A549 (cell line): ENCODE data around the gene OR2AT4. TPM values are rescaled to one million over a fixed set of nuclear protein-coding genes. Genes with fewer than 3 reads are reported as not detected.

Source experiments
- ATAC-seq, 2 experiments: fragments of 200-7000 bp in 1 of 2; fragments of >200 bp in 1 of 2; cut with Nextera tagmentation in 1 of 2; cut with Tn5 transposase in 1 of 2; 3 replicates each; pipeline versions ENCODE4 v1.8.0 to v1.9.1; 2018 to 2020; ENCODE audit warnings: mild to moderate bottlenecking in 1 of 2, moderate library complexity in 1 of 2
- CTCF ChIA-PET: fragments of 300-600 bp; sonication (Branson Sonifier 250); formaldehyde crosslinking; extraction: SDS; loops from one replicate; lab custom pipeline; 2021; ENCODE audit warnings: antibody characterized with exemption, inconsistent platforms; lab: Yijun Ruan, JAX
- POLR2A ChIA-PET: fragments of 350-600 bp; formaldehyde crosslinking; extraction: SDS; loops from one replicate; lab custom pipeline; 2021; ENCODE audit warnings: antibody characterized with exemption, inconsistent platforms; lab: Yijun Ruan, JAX
- DNase-seq, 2 experiments: peaks; one replicate each; pipeline versions ENCODE4 v3.0.0 to v3.0.0-alpha.2; 2011 to 2016; ENCODE audit warnings: low read depth in 1 of 2, low spot score in 1 of 2
- FAIRE-seq: peaks from 2 replicates; lab custom pipeline; 2011; peaks lifted over from hg19 to GRCh38; lab: Jason Lieb, UNC
- H3K27ac ChIP-seq, 2 experiments: fragments of >200 bp; sonication (Bioruptor Twin); formaldehyde crosslinking; 3 replicates each; pipeline ENCODE4 v1.5.1; 2016 to 2017
- H3K4me1 ChIP-seq: fragments of >200 bp; sonication (Bioruptor Twin); formaldehyde crosslinking; 3 replicates; pipeline ENCODE4 v1.6.1; 2016
- H3K4me2 ChIP-seq: fragments of >200 bp; sonication (Bioruptor Twin); formaldehyde crosslinking; 3 replicates; pipeline ENCODE4 v1.6.1; 2016
- H3K4me3 ChIP-seq: fragments of >200 bp; sonication (Bioruptor Twin); formaldehyde crosslinking; 3 replicates; pipeline ENCODE4 v1.5.1; 2016
- H3K9me3 ChIP-seq: fragments of >200 bp; sonication (Bioruptor Twin); formaldehyde crosslinking; 3 replicates; pipeline ENCODE4 v1.6.1; 2016
- CBX2 ChIP-seq: fragments of 200-600 bp; sonication (generic); IDR thresholded peaks from 2 replicates; pipeline ENCODE4 v1.6.1; 2016; ENCODE audit warnings: low read depth, mild to moderate bottlenecking, borderline replicate concordance
- CEBPB ChIP-seq, 2 experiments: fragments of >200 bp in 1 of 2; sonication (Bioruptor Twin) in 1 of 2; formaldehyde crosslinking in 1 of 2; IDR thresholded peaks; 2 replicates each; pipeline ENCODE4 v1.6.1; 2012 to 2016
- EHF ChIP-seq: fragments of 250-450 bp; sonication (Bioruptor Pico); IDR thresholded peaks from 2 replicates; pipeline ENCODE4 v1.5.0; 2020; ENCODE audit warnings: mild to moderate bottlenecking
- FOXS1 ChIP-seq: fragments of 250-450 bp; sonication (Bioruptor Pico); IDR thresholded peaks from 2 replicates; pipeline ENCODE4 v1.5.0; 2020; ENCODE audit warnings: mild to moderate bottlenecking, moderate library complexity
- GATA3 ChIP-seq: IDR thresholded peaks from 2 replicates; pipeline ENCODE4 v1.6.1; 2012; ENCODE audit warnings: borderline replicate concordance
- HDAC2 ChIP-seq: fragments of 200-600 bp; sonication (generic); IDR thresholded peaks from 2 replicates; pipeline ENCODE4 v1.6.1; 2016
- HES2 ChIP-seq: fragments of >200 bp; sonication (Bioruptor Twin); formaldehyde crosslinking; IDR thresholded peaks from 2 replicates; pipeline ENCODE4 v1.6.1; 2016
- HMGXB4 ChIP-seq: fragments of 250-450 bp; sonication (Bioruptor Pico); IDR thresholded peaks from 2 replicates; pipeline ENCODE4 v1.5.0; 2021; ENCODE audit warnings: mild to moderate bottlenecking, moderate library complexity, borderline replicate concordance
- HOXB5 ChIP-seq: fragments of 250-450 bp; sonication (Bioruptor Pico); IDR thresholded peaks from 2 replicates; pipeline ENCODE4 v1.5.0; 2020; ENCODE audit warnings: mild to moderate bottlenecking, moderate library complexity
- MAX ChIP-seq: IDR thresholded peaks from 2 replicates; pipeline ENCODE4 v1.6.1; 2012
- NR3C1 ChIP-seq: fragments of >200 bp; sonication (Bioruptor Twin); formaldehyde crosslinking; IDR thresholded peaks from 3 replicates; pipeline ENCODE4 v1.6.1; 2017
- PHF8 ChIP-seq: fragments of 200-600 bp; sonication (generic); IDR thresholded peaks from 2 replicates; pipeline ENCODE4 v1.6.1; 2016; ENCODE audit warnings: low read depth, mild to moderate bottlenecking, antibody characterized with exemption, moderate library complexity, borderline replicate concordance
- POLR2A ChIP-seq: IDR thresholded peaks from 2 replicates; pipeline ENCODE4 v1.6.1; 2012; ENCODE audit warnings: mild to moderate bottlenecking, low read length
- RFX5 ChIP-seq: fragments of 450-650 bp; IDR thresholded peaks from 2 replicates; pipeline ENCODE4 v1.7.1; 2014; ENCODE audit warnings: antibody characterized with exemption, mild to moderate bottlenecking, moderate library complexity
- TFCP2L1 ChIP-seq: fragments of 250-450 bp; sonication (Bioruptor Pico); IDR thresholded peaks from 2 replicates; pipeline ENCODE4 v1.5.0; 2021; ENCODE audit warnings: mild to moderate bottlenecking
- TP53 ChIP-seq: fragments of 250-450 bp; sonication (Bioruptor Pico); IDR thresholded peaks from 2 replicates; pipeline ENCODE4 v1.5.0; 2021; ENCODE audit warnings: mild to moderate bottlenecking, moderate library complexity
- ZC3H11A ChIP-seq: fragments of 450-650 bp; IDR thresholded peaks from 2 replicates; pipeline ENCODE4 v1.6.1; 2014; ENCODE audit warnings: antibody characterized with exemption, mild to moderate bottlenecking
- ZSCAN20 ChIP-seq: fragments of 250-450 bp; sonication (Bioruptor Pico); IDR thresholded peaks from 2 replicates; pipeline ENCODE4 v1.8.0; 2022; ENCODE audit warnings: mild to moderate bottlenecking, moderate library complexity
- WGBS: methylation state at CpG from one replicate; pipeline ENCODE4 v1.1.6; 2017; ENCODE audit errors: missing lambda C conversion rate; 5-methylcytosine and 5-hydroxymethylcytosine counted together
- polyA minus RNA-seq: library from RNA; depleted of rRNA, polyadenylated mRNA; stranded (reverse); fragments of >200 nt; gene quantifications from 2 replicates; pipeline ENCODE4 v1.2.3, GENCODE V29; 2011; rRNA and poly(A)+ RNA removed
- polyA plus RNA-seq, 4 experiments: library from polyadenylated mRNA; depleted of rRNA in 3 of 4; stranded (reverse); fragments of >200 nt; fragmentation: RNase III in 1 of 4; extraction: RNeasy Plus Mini Kit Qiagen cat#74134 plus additional on column Dnase treatment in 1 of 4; gene quantifications; 2 replicates in 3 of 4; 3 replicates in 1 of 4; pipeline ENCODE4 v1.2.3, GENCODE V29; 2011 to 2017
- TF ChIP-seq, protein P1 (sequence below): fragments of 150-350 bp; IDR thresholded peaks from 2 replicates; pipeline ENCODE4 v1.6.1; 2014; ENCODE audit warnings: low read depth, mild to moderate bottlenecking, low read length
- TF ChIP-seq, protein P2 (sequence below): fragments of >200 bp; sonication (Bioruptor Twin); formaldehyde crosslinking; IDR thresholded peaks from 3 replicates; pipeline ENCODE4 v1.6.1; 2016
- TF ChIP-seq, protein P3 (sequence below): fragments of 450-650 bp; IDR thresholded peaks from 2 replicates; pipeline ENCODE4 v1.6.1; 2014; ENCODE audit warnings: antibody characterized with exemption

OR2AT4 gene
- polyA plus RNA-seq (2011; rRNA removed): 0.01 TPM in 1 of 2 replicates, not detected in the other
- polyA plus RNA-seq (2012; cell fraction: cytosol; rRNA removed): 0.03 TPM in 1 of 2 replicates, not detected in the other
- polyA plus RNA-seq (2012; cell fraction: nucleus; rRNA removed): 0.04 and 0.07 TPM in 2 replicates
- not detected in 3 replicates for polyA plus RNA-seq (2017; fragmentation: RNase III; extraction: RNeasy Plus Mini Kit Qiagen cat#74134 plus additional on column Dnase treatment)
- not detected in 2 replicates for polyA minus RNA-seq

DNA sequence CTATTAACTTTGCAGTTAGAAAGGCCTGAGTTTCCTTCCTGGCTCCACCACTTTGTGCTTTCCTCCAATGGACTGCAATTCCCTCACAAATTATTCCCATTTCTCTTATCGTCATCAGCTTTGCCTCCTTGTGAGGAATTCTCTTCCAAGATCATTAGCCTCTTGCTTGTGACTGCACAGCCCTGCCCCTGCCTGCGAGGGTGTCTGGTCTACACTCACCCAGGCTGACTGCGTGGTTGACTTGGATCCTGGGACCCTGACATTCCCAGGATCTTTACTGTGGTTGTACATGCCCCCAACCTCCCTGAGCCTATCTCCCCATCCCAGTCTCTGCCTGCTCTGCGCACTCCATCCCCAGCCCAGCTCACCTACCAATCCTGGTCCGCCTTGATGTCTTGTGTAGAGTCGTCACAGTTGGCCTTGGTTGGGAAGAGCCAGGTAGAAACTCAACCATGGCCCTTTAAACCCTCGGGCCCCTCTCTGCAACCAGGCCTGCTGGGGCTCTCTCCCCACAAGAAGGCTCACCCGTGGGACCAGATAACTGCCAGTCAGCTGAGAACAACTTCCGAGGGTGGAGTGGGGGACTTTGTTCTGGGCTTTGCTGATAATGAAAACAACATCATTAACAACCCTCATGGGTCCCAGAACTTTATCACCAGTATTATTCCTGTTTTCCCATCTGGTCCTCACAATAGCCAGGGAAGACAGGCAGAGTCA, at the start of gene OR2AT4:
Gene OR2AT4 (minus strand): TSS at position 421 of the 717 bp plus-strand sequence.
- FAIRE-seq: no peak
- TF ChIP-seq, protein P1, sequence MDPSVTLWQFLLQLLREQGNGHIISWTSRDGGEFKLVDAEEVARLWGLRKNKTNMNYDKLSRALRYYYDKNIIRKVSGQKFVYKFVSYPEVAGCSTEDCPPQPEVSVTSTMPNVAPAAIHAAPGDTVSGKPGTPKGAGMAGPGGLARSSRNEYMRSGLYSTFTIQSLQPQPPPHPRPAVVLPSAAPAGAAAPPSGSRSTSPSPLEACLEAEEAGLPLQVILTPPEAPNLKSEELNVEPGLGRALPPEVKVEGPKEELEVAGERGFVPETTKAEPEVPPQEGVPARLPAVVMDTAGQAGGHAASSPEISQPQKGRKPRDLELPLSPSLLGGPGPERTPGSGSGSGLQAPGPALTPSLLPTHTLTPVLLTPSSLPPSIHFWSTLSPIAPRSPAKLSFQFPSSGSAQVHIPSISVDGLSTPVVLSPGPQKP: no peak
- TF ChIP-seq MAX (no peak), EHF (CRISPR knock-in tag) (no peak), TP53 (CRISPR knock-in tag) (no peak), ZC3H11A (no peak), RFX5 (no peak), TFCP2L1 (CRISPR knock-in tag) (no peak), POLR2A (no peak), HMGXB4 (no peak), HES2 (no peak)
- WGBS: 76% methylated on average over 9 of the region's 9 CpGs
- Histone ChIP-seq H3K4me3 (no peak within 1 kb of the TSS), H3K4me1 (peaks cover 16% of the 10 kb centered on the region), H3K27ac (no peak within 1 kb of the TSS), H3K9me3 (peaks cover 4% of the 10 kb centered on the region; the same call in 2 of the 3 replicates), H3K4me2 (no peak within 1 kb of the TSS)
- ChIA-PET POLR2A (no interaction called here), CTCF (interaction anchor here (1.3 to 1.5 kb wide), 3 partner anchors 18 to 145 kb away, joined by 3 to 4 read pairs (median 4); no protein-coding TSS in a partner anchor)
- DNase-seq: no peak
- ATAC-seq: no peak

GRCh38 chr11:75145972-75146519, 49.4 kb upstream of the OR2AT4 start:
- Histone ChIP-seq H3K27ac (no peak overlapping the region), H3K9me3 (no peaks in the 10 kb centered on the region), H3K4me2 (no peak overlapping the region), H3K4me3 (no peak overlapping the region), H3K4me1 (peaks cover 11% of the 10 kb centered on the region)
- no peak for FAIRE-seq
- ChIA-PET POLR2A (no interaction called here), CTCF (interaction anchor here (0.7 to 11.5 kb wide), 10 partner anchors 8 to 213 kb away, joined by 3 to 445 read pairs (median 54); partner anchors contain the start of genes SLCO2B1 and TPBGL)
- 51% methylated on average over 6 of the region's 6 CpGs for WGBS
- ATAC-seq: no peak
- TF ChIP-seq HDAC2: no peak
- no peak for TF ChIP-seq HOXB5
- TF ChIP-seq CBX2: no peak
- TF ChIP-seq TFCP2L1 (CRISPR knock-in tag): no peak
- no peak for TF ChIP-seq CEBPB (IDR thresholded peaks at IDR 0.05)
- TF ChIP-seq, protein P2, sequence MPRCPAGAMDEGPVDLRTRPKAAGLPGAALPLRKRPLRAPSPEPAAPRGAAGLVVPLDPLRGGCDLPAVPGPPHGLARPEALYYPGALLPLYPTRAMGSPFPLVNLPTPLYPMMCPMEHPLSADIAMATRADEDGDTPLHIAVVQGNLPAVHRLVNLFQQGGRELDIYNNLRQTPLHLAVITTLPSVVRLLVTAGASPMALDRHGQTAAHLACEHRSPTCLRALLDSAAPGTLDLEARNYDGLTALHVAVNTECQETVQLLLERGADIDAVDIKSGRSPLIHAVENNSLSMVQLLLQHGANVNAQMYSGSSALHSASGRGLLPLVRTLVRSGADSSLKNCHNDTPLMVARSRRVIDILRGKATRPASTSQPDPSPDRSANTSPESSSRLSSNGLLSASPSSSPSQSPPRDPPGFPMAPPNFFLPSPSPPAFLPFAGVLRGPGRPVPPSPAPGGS: no peak
- TF ChIP-seq HMGXB4: no peak
- no peak for TF ChIP-seq NR3C1
- no peak for TF ChIP-seq FOXS1 (CRISPR knock-in tag)
- TF ChIP-seq GATA3: no peak
- no peak for TF ChIP-seq ZSCAN20 (CRISPR knock-in tag)
- TF ChIP-seq POLR2A: no peak
- no peak for TF ChIP-seq RFX5
- TF ChIP-seq, protein P3, sequence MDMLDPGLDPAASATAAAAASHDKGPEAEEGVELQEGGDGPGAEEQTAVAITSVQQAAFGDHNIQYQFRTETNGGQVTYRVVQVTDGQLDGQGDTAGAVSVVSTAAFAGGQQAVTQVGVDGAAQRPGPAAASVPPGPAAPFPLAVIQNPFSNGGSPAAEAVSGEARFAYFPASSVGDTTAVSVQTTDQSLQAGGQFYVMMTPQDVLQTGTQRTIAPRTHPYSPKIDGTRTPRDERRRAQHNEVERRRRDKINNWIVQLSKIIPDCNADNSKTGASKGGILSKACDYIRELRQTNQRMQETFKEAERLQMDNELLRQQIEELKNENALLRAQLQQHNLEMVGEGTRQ: no peak
- TF ChIP-seq PHF8: no peak
- DNase-seq: no peak
